HG03108 (cell line): ENCODE results near the gene PRIM1.
A peak's percentile ranks its signal among the peaks of the same experiment; 100 is the strongest.
"Not testable (repeated sequence)": the region's sequence is repeated elsewhere in the genome, so short reads cannot be mapped to it uniquely, and the experiment has no call there.

Source experiments
- ATAC-seq: cut with Tn5 transposase; IDR thresholded peaks from one replicate; pipeline ENCODE4 v1.9.1; 2021; ENCODE audit warnings: moderate library complexity; ENCODE audit not compliant: unreplicated experiment

The PRIM1 gene

GRCh38 chr12:56761812-56762211 is 9.7 kb upstream of the PRIM1 start:
- no peak for ATAC-seq

- no peak for ATAC-seq
Measured at GRCh38 chr12:56760460-56760859, 8.3 kb upstream of the PRIM1 start.

- no peak for ATAC-seq
Measured at GRCh38 chr12:56759263-56759908, 7.3 kb upstream of the PRIM1 start.

GRCh38 chr12:56758728-56759262 is 6.7 kb upstream of the PRIM1 start:
- ATAC-seq: no peak

- ATAC-seq: not testable (repeated sequence)
Measured at GRCh38 chr12:56757971-56758370, 5.8 kb upstream of the PRIM1 start.

- no peak for ATAC-seq
Measured at GRCh38 chr12:56753566-56753965, 1.4 kb upstream of the PRIM1 start.

- not testable (repeated sequence) for ATAC-seq
Measured at GRCh38 chr12:56750596-56750995, 1.5 kb downstream of the PRIM1 start.

GRCh38 chr12:56749853-56750252 is 2.3 kb downstream of the PRIM1 start:
- ATAC-seq: no peak

GRCh38 chr12:56749359-56749758 is 2.8 kb downstream of the PRIM1 start:
- ATAC-seq: no peak

- ATAC-seq: no peak
Measured at GRCh38 chr12:56728139-56728861, 23.8 kb downstream of the PRIM1 start.

- not testable (repeated sequence) for ATAC-seq
Measured at GRCh38 chr12:56726196-56726675, 25.9 kb downstream of the PRIM1 start.

- ATAC-seq: no peak
Measured at GRCh38 chr12:56725723-56726102, 26.4 kb downstream of the PRIM1 start.

- peak; percentile 95 for ATAC-seq
Measured at GRCh38 chr12:56724972-56725722, 27.0 kb downstream of the PRIM1 start, which contains the start of gene NACA. Gene NACA (minus strand): TSS chr12:56725299. CDS start chr12:56724521, 778 bp downstream.

- no peak for ATAC-seq
Measured at GRCh38 chr12:56724701-56724971, 27.5 kb downstream of the PRIM1 start.

- no peak for ATAC-seq
Measured at GRCh38 chr12:56723889-56724700, 28.0 kb downstream of the PRIM1 start.

- ATAC-seq: no peak
Measured at GRCh38 chr12:56723352-56723751, 28.8 kb downstream of the PRIM1 start.

- ATAC-seq: no peak
Measured at GRCh38 chr12:56722832-56723231, 29.3 kb downstream of the PRIM1 start.

- ATAC-seq: no peak
Measured at GRCh38 chr12:56721721-56722120, 30.4 kb downstream of the PRIM1 start.

- ATAC-seq: no peak
Measured at GRCh38 chr12:56721216-56721615, 30.9 kb downstream of the PRIM1 start.

- no peak for ATAC-seq
Measured at GRCh38 chr12:56720731-56721151, 31.4 kb downstream of the PRIM1 start.

GRCh38 chr12:56719056-56719455 is 33.1 kb downstream of the PRIM1 start:
- ATAC-seq: no peak
